LNCAP (cell line): ENCODE measurements around the gene LAMA5.
A peak's percentile ranks its signal among the peaks of the same experiment; 100 is the strongest.

ENCODE experiments used
- TF ChIP-seq, protein P1 (sequence below): fragments of 450-650 bp; IDR thresholded peaks from 2 replicates; pipeline ENCODE4 v1.5.1; 2017; ENCODE audit warnings: mild to moderate bottlenecking

Gene LAMA5

DNA sequence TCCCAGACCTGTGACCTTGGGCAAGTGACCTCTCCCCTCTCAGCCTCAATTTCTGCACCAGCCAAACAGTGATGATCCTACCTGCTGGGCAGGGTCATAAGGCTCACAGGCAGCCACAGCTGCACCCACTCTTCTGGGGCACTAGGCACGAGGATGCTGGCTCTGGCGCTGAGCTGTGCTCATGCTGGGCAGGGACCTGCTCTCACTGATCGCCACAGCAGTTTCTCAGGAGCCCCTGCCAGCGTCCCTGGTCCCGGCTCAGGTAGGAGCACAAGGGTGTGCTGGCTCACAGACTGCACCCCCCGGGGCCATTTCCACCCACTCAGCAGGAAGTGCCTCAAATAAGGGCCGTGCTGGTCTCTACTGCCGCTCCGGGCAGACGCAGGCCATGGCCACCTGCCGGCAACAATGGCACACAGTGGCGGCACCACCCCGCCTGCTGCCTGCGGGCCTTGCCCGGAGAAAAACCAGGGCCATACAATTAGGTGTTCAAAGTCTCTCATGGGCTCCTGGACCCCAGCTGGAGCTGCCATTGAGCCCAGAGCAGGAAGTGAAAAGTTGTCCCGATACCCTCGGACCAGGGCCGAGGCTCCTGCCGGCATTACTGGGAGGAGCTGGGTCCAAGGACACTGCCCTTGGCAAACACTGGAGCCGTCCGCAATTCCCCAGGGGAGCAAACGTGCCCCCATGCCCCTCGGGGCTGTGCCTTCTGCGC lies 44.5 kb upstream of the LAMA5 start:
- TF ChIP-seq, protein P1, sequence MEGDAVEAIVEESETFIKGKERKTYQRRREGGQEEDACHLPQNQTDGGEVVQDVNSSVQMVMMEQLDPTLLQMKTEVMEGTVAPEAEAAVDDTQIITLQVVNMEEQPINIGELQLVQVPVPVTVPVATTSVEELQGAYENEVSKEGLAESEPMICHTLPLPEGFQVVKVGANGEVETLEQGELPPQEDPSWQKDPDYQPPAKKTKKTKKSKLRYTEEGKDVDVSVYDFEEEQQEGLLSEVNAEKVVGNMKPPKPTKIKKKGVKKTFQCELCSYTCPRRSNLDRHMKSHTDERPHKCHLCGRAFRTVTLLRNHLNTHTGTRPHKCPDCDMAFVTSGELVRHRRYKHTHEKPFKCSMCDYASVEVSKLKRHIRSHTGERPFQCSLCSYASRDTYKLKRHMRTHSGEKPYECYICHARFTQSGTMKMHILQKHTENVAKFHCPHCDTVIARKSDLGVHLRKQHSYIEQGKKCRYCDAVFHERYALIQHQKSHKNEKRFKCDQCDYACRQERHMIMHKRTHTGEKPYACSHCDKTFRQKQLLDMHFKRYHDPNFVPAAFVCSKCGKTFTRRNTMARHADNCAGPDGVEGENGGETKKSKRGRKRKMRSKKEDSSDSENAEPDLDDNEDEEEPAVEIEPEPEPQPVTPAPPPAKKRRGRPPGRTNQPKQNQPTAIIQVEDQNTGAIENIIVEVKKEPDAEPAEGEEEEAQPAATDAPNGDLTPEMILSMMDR, result no peak

DNA sequence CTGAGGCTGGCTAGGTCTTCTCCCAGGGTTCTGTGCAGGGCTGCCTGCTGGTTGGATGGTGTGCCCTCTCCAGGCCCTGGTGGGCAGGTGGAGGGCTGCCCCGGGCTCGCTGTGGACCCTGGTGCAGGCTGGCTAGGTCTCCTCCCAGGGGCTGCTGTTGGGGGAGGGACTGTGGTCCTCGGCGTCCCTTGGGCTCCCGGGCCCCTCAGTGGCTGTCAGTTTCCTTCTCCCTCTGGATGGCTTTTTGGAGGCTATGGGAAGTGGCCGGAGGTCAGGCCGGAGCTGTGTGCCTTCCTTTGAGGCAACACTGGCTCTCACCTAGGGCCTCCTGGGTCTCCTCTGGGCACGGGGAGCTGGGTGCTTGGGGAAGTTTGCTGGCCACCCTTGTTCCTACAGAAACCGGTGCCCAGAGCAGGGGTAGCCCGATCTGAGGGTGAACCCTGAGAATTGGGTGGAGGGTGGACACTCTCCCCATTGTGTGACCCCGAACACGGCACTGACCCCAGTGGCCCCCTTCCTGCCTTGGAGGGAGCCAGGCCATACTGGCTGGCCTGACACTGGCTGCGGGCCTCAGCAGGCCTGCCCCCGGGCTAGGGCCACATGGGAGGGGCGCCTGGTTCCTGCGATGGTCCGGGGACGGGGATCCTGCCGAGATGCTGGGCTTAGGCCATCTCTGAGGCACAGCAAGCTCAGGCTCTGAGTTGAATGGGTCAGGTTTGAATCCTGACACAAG lies 43.8 kb upstream of the LAMA5 start:
- TF ChIP-seq, protein P1, result no peak

DNA sequence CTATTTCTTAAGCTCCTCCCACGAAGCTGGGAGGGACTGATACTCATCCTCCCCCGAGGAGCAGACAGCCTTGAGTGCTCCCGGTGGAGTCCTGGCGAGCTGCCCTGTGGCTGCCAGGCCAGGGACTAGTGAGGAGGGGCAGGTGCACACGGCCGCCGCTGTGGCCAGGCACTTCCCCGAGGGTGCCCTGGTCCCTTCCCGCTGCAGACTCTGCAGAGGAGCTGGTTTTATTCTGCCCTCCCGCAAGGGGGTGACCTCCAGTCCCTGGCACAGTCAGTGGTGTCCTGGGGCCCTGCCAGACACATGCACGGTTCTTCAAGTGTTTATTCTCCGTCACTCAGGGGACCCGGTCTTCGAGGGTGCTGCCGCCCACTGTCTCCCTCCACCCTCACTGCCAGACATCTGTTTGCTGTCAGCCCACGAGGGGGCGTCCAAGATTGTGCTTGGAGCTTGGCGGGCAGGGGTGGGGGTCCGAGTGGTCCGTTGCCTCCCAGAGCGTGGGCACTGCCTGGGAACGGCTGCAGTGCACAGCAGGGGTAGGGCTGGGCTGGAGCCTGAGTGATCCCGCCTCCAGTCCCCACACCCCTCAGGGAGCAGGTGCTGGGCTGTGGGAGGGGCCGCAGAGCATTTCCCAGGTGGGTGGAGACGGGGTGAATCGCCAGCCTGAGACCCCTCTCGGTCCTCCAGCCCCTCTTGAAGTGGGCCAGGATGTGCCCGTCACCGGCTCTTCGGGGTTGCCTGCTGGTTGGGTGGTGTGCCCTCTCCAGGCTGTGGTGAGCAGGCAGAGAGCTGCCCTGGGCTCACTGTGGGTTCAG lies 43.0 kb upstream of the LAMA5 start:
- TF ChIP-seq, protein P1, result peak; percentile 60

DNA sequence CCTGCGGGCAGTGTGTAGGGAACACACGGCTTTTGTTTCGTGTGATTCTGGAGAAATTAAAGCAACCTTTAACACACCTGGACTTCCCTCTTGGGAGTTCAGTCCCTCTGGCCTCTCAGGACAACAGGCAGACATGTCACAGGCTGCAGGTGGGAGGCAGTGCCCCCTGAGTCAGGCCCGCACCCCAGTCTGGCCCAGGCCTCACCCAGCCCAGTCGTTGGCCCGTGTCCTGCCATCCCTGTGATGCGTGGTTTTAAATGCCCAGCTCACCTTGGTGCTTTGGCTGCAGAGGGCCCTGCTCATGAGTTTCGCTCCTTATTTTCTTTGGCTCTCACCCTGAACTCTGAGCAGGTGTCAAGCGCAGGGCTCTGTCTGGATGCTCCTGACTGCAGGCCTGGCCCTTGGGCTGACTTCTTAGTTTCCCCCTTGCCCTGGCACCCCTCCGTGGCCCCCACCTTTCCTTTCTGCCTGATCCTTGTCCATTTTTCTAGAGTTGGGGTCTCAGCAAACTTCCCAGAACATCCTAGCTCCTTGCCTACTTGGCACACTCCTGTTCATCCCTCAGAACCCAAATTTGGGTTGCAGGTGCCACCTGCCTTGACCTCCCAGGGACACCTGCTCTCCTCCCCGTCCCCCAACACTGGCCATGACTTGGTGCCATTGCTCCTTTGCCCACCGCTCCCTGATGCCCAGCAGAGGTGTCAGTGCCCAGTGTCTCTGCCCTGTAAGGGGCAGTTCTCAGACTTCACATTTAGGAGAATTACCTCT lies 42.2 kb upstream of the LAMA5 start:
- TF ChIP-seq, protein P1, result no peak

DNA sequence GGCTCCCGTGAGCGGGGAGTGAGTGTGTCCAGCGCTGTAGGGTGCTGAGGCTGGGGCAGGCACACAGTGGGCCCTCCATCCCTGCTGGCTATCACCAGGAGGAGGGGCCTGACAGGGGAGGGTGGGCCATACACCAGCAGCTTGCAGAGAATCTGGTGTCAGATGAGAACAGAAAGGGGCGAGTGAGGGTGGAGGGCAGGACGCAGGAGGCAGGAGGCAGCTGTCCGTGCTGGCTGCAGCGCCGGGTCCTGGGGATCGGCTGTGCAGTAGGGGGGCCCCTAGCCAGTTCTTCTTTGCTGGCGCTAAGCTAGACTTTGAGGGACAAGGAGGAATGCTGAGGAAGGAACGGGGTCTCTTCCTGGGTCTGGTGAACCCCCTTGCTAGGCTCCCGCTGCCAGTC lies 41.5 kb upstream of the LAMA5 start:
- TF ChIP-seq, protein P1, result no peak

DNA sequence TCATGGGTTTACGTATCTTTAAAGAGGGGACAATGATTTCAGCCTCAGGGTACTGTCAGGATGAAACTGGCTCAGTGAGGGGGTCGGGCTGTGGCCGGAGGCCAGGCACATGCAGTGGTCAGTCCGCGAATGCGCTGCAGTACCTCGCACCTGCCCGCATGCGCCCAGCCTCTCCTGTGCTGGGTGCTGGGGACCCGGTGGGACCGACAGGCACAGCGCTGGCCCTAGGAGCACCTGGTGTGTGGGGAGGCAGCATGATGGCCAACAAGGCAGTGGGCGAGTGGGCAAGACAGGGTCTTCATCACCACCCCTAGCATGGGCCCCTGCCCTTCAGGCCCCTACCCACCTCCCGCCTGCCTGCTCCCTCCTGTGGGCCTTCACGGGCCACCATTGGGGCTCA lies 40.9 kb upstream of the LAMA5 start:
- TF ChIP-seq, protein P1, result no peak
